Neural cell (in vitro differentiated cells): Measurements from ENCODE around the gene NHS. TPM values are rescaled to one million over a fixed set of nuclear protein-coding genes. Genes with fewer than 3 reads are reported as not detected.

Experiments
- H2AFZ ChIP-seq: fragments of 200-600, 300-800 bp; sonication (generic), shearing (Covaris generic); 2 replicates; pipeline ENCODE4 v1.6.0; 2014; ENCODE audit warnings: low read depth, mild to moderate bottlenecking, antibody characterized with exemption, low read length, moderate library complexity
- H3F3A ChIP-seq: fragments of 200-600 bp; shearing (Covaris generic); 2 replicates; pipeline ENCODE4 v1.6.1; 2016; ENCODE audit warnings: mild to moderate bottlenecking, moderate library complexity, mixed read lengths, antibody characterized with exemption, low read length; ENCODE audit not compliant: insufficient read depth, poor library complexity, severe bottlenecking
- H3K27ac ChIP-seq: fragments of 200-600, 300-800 bp; sonication (generic), shearing (Covaris generic); 2 replicates; pipeline ENCODE4 v1.5.1; 2014; ENCODE audit warnings: mild to moderate bottlenecking, low read length, moderate library complexity
- H3K27me3 ChIP-seq: fragments of 300-800, 200-600 bp; sonication (generic), shearing (Covaris generic); 2 replicates; pipeline ENCODE4 v1.6.0; 2014; ENCODE audit warnings: mild to moderate bottlenecking, low read depth, low read length, moderate library complexity; ENCODE audit not compliant: insufficient read depth
- H3K36me3 ChIP-seq: fragments of 300-800, 200-600 bp; sonication (generic), shearing (Covaris generic); 2 replicates; pipeline ENCODE4 v1.5.1; 2014; ENCODE audit warnings: mild to moderate bottlenecking, antibody characterized with exemption, low read length, moderate library complexity; ENCODE audit not compliant: insufficient read depth
- H3K4me2 ChIP-seq: fragments of 300-800, 200-600 bp; sonication (generic), shearing (Covaris generic); 2 replicates; pipeline ENCODE4 v1.6.0; 2014; ENCODE audit warnings: mild to moderate bottlenecking, low read length
- H3K4me3 ChIP-seq: fragments of 300-800, 200-600 bp; sonication (generic), shearing (Covaris generic); 2 replicates; pipeline ENCODE4 v1.5.1; 2014; ENCODE audit warnings: mild to moderate bottlenecking, low read length, moderate library complexity
- H3K79me2 ChIP-seq: fragments of 200-600 bp; shearing (Covaris generic); replicated peaks from 2 replicates; pipeline ENCODE4 v1.6.0; 2014; ENCODE audit warnings: mild to moderate bottlenecking, low read length, moderate library complexity; ENCODE audit not compliant: insufficient read depth
- H3K9ac ChIP-seq: fragments of 300-800, 200-600 bp; sonication (generic), shearing (Covaris generic); 2 replicates; pipeline ENCODE4 v1.6.1; 2016; ENCODE audit warnings: mild to moderate bottlenecking, low read length, mixed read lengths
- H3K9me2 ChIP-seq: fragments of 200-600 bp; shearing (Covaris generic); 2 replicates; pipeline ENCODE4 v1.6.1; 2016; ENCODE audit warnings: mild to moderate bottlenecking, low read length, mixed read lengths; ENCODE audit not compliant: insufficient read depth
- H3K9me3 ChIP-seq: fragments of 200-600, 300-800 bp; sonication (generic), shearing (Covaris generic); 2 replicates; pipeline ENCODE4 v1.6.1; 2016; ENCODE audit warnings: mild to moderate bottlenecking, mixed run types, low read length, moderate library complexity, mixed read lengths
- H4K20me1 ChIP-seq: fragments of 200-600 bp; shearing (Covaris generic); 2 replicates; pipeline ENCODE4 v1.6.1; 2016; ENCODE audit warnings: mild to moderate bottlenecking, mixed run types; ENCODE audit not compliant: insufficient read depth
- CTCF ChIP-seq: fragments of 450-650 bp; IDR thresholded peaks from 2 replicates; pipeline ENCODE4 v1.5.1; 2014; ENCODE audit warnings: antibody characterized with exemption, mild to moderate bottlenecking, moderate library complexity; ENCODE audit not compliant: poor library complexity, severe bottlenecking
- EP300 ChIP-seq: fragments of 450-650 bp; conservative IDR thresholded peaks from 2 replicates; pipeline ENCODE4 v1.6.1; 2014; ENCODE audit warnings: antibody characterized with exemption, mild to moderate bottlenecking, moderate library complexity; ENCODE audit not compliant: poor library complexity, severe bottlenecking
- EZH2 ChIP-seq: fragments of 200-600, 300-800 bp; shearing (Covaris generic), sonication (generic); IDR thresholded peaks from 2 replicates; pipeline ENCODE4 v1.6.1; 2014; ENCODE audit warnings: antibody characterized with exemption, low read length, borderline replicate concordance, mild to moderate bottlenecking; ENCODE audit not compliant: insufficient read depth, poor library complexity, severe bottlenecking
- MXI1 ChIP-seq: fragments of 450-650 bp; conservative IDR thresholded peaks from 2 replicates; pipeline ENCODE4 v1.6.1; 2014; ENCODE audit warnings: antibody characterized with exemption, mild to moderate bottlenecking; ENCODE audit not compliant: poor library complexity, severe bottlenecking
- POLR2AphosphoS5 ChIP-seq: IDR thresholded peaks from 2 replicates; pipeline ENCODE4 v1.6.1; 2012
- RAD21 ChIP-seq: fragments of 450-650 bp; conservative IDR thresholded peaks from 2 replicates; pipeline ENCODE4 v1.6.1; 2014; ENCODE audit warnings: antibody characterized with exemption, mild to moderate bottlenecking, moderate library complexity
- REST ChIP-seq: IDR thresholded peaks from 2 replicates; pipeline ENCODE4 v1.6.1; 2012; ENCODE audit warnings: borderline replicate concordance
- SMC3 ChIP-seq: fragments of 450-650 bp; conservative IDR thresholded peaks from 2 replicates; pipeline ENCODE4 v1.6.1; 2014; ENCODE audit warnings: antibody characterized with exemption, mild to moderate bottlenecking, moderate library complexity; ENCODE audit not compliant: poor library complexity
- TAF1 ChIP-seq: IDR thresholded peaks from 2 replicates; pipeline ENCODE4 v1.6.1; 2012; ENCODE audit warnings: low read depth
- polyA plus RNA-seq: library from polyadenylated mRNA; depleted of rRNA; stranded (reverse); fragments of >200 nt; gene quantifications from 2 replicates; pipeline ENCODE4 v1.2.3, GENCODE V29; 2014

NHS gene
- polyA plus RNA-seq, 1 donor from 2014 or later, result 1.9 TPM

GRCh38 chrX:17725181-17725580 is 350.2 kb downstream of the NHS start:
- H3F3A ChIP-seq, result no peaks in the 10 kb centered on the region
- no peaks in the 10 kb centered on the region for H3K9me2 ChIP-seq
- H3K9ac ChIP-seq, result no peak overlapping the region

GRCh38 chrX:17732138-17732783 is 357.3 kb downstream of the NHS start:
- no peaks in the 10 kb centered on the region for H3K27me3 ChIP-seq
- TF ChIP-seq MXI1 (no peak), TAF1 (no peak), REST (no peak), POLR2AphosphoS5 (no peak), CTCF (no peak), EZH2 (no peak), RAD21 (no peak)

More at GRCh38 chrX:17725181-17725580, 350.2 kb downstream of the NHS start:
- no peaks in the 10 kb centered on the region for H4K20me1 ChIP-seq
- H3K36me3 ChIP-seq, result no peaks in the 10 kb centered on the region
- no peak overlapping the region for H3K27ac ChIP-seq
- no peaks in the 10 kb centered on the region for H3K79me2 ChIP-seq
- TF ChIP-seq EP300 (no peak), SMC3 (no peak), RAD21 (no peak), POLR2AphosphoS5 (no peak), CTCF (no peak), TAF1 (no peak), REST (no peak)
- no peaks in the 10 kb centered on the region for H3K27me3 ChIP-seq
- no peak overlapping the region for H3K4me3 ChIP-seq
- no peak overlapping the region for H2AFZ ChIP-seq
- no peak overlapping the region for H3K4me2 ChIP-seq
- H3K9me3 ChIP-seq, result no peaks in the 10 kb centered on the region

More at GRCh38 chrX:17732138-17732783, 357.3 kb downstream of the NHS start:
- H4K20me1 ChIP-seq, result no peaks in the 10 kb centered on the region
- no peaks in the 10 kb centered on the region for H3F3A ChIP-seq
- no peaks in the 10 kb centered on the region for H3K79me2 ChIP-seq
- no peak overlapping the region for H3K9ac ChIP-seq
- H3K4me3 ChIP-seq, result no peak overlapping the region
- H3K27ac ChIP-seq, result no peak overlapping the region
- H2AFZ ChIP-seq, result no peak overlapping the region
- no peaks in the 10 kb centered on the region for H3K36me3 ChIP-seq
- H3K4me2 ChIP-seq, result no peak overlapping the region
- H3K9me3 ChIP-seq, result no peaks in the 10 kb centered on the region
- H3K9me2 ChIP-seq, result no peaks in the 10 kb centered on the region
